NCI-H2171 treated with DMSO at 0.1 percent for 48 hours (cell line): ENCODE results near the gene GJA10.
A peak's percentile ranks its signal among the peaks of the same experiment; 100 is the strongest.

Experiments
- DNase-seq: peaks from one replicate; lab custom pipeline; 2025; lab: John Stamatoyannopoulos, UW

Gene GJA10

DNA sequence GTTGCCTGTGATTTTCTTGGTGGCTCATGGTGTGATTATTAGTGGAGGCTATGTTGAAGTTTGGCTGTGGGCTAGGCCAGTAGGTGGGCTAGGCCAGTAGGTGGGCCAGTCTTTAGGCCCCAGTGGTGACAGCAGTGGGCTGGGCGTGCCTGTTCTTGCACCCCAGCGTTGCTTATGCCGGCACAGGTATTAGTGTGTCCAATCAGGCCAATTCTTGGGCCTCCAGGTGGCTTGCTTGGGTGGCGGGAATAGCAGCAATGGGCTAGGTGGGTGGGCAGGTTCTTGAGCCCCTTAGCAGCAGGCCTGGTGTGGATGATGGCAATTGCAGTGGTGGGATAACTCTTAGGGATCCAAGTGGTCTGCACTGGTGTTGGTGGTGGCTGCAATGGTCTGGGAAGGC is 22.9 kb downstream of the GJA10 start:
- no peak for DNase-seq

DNA sequence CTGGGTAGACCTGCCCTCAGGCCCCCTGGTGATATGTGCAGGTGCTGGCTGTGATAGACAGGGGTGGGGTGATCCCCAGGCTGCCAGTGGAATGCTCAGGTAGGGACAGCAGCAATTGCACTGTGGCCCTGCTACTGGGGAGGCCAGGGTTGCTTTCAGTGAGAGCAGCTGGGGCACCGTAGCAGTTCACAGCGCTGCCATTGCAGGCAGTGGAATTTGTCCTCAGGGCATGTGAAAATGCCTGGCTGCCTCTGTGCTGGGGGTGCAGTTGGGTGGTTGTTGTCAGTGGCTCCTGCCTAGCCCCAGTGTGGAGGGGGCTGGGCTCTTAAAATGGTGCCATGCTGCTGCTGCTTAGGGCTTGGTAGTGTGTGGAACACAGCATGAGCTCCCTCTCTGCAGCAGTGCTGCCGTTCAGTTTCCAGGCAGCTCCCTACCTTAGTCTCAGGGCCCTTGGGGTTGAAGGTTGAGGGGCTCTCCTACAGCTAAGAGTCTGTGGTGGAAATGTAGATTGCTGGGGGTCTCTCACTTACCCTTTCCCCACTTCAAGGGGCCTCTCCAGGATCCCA is 23.6 kb downstream of the GJA10 start:
- no peak for DNase-seq

DNA sequence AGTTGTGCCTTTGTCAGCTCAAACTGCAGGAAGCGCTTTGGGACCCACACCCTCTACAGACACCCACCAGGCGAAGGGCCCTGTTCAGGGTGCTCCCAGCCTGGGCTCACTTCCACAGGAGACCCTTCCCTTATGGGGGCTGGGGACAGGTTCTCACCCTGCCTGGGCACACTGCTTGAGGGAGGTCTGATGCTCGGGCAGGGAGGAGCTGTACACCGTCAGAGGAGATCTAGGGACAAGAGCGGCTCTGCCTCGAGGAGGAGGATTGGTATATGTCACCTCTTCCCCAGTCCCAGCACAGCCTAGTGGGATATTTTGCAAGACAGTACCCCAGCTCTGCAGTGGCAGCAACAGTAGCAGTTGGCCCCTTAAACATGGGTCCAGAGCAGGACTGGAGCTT is 26.9 kb downstream of the GJA10 start:
- DNase-seq: no peak

DNA sequence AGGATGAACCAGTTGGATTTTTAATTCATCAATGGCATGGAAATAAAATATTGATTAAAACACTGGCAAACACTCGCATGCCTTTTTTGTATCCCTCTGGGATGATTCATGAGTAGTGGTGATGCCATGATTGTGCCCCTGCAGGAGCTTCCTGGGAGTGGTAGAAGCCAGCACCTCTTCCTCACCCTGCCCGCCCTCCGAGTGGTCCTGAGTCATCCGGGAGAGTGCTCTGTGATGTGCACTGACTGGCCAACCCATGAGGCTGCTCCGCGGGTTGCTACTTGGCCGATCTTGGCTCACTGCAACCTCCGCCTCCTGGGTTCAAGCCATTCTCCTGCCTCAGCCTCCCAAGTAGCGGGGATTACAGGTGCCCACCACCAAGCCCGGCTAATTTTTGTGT is 27.4 kb downstream of the GJA10 start:
- no peak for DNase-seq

DNA sequence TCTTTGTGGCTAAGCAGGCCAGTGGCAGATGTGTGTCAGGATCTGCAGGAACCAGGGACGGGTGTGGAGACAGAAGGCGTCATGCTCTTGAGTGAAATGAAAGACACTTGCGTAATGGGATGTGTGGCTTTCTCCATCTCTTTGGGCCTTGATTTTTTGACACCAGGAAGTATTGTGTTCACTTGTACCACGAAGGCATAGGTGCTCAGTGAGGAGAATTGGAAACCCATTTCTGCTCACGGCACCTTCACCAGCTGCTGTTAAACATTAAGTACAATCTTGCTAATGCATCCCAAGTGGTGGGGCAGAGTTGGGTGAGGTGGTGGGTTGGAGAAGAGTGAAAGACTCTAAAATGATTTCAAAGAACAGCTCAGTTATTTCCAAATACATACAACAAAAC is 30.0 kb downstream of the GJA10 start:
- DNase-seq: no peak

DNA sequence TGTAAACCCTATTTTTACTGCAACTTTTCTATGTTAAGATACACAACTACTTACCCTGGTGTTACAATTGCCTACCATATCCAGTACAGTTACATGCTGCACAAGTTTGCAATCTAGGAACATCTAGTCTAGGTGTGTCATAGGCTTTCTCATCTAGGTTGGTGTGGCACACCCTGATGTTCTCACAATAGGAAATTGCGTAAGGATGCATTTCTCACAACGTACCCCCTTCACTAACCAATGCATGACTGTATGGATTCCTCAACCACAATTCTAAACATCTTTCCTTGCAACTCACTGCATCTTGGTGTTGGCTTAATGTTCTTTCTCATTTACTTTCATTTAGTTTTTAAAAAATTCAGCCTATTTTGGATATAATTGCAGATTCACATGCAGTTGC is 31.6 kb downstream of the GJA10 start:
- no peak for DNase-seq

DNA sequence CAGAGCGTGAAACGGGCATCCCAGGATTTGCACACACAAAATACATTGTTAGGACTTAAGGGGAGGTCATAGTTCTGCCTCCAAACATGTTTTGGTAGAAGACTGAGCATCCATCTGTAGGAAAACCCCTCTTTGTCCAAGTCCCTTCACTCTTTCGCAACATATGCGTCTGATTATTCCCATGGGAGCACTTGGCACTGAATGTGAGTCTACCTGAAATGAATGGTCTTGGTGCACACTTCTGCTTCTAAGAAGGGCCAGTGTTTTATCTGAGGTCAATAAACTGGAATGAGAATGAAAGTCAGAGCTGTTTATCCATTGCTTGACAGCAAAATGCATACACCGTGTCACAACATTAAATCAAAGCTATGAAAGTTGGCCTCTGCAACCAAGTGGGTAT is 33.0 kb downstream of the GJA10 start:
- DNase-seq: peak; percentile 32

DNA sequence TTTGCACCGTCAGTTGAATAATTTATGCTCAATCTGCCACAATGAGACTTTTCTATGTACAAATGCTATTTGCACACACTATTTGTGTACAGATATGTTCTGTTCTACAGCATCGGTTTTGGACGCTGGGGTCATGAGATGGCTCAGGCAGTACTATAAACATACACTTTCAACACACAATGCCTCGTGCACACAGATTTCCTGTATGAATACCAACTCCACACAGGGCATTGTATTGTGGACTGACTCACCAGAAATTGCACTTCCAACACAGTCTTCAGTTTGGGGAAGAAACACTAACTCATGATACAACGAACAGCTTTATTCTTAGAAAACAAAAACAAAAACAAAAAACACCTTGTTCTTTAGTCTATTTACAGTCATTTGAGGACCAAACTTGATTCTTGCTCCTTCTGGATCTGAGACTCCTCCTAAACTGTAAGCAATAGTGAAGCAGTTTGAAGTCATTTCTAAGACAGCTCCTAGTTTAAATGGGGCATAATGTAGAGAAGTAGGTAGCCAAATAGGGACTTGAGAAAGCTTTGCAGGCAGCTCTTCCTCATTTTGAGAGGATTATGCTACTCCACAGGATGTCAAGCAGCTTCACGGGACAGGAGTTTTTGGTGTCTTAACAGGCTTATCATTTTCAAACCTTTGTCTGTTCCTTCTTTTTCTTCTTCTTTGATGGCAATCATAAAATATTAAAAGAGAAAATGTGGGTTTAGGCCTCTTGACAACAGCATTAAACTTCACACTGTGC is 33.7 kb downstream of the GJA10 start:
- DNase-seq: no peak

DNA sequence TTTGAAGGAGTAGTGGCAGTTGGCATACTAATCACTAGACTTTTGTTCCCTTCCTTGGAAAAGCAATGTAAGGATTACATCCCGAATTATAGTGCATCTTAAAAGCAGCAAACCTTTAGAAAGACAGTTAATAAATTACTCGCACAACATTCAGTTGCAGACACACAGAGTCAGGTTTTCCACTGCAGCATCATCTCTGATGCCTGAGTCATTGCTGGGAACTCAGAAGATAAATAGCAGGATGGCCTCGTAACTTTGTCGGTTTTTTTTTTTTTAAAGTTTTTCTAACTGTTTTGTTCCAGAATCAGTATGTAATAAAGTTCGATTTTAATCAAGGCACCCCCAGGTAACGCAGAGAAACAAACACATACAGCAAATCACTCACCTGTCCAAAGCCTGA is 34.3 kb downstream of the GJA10 start:
- no peak for DNase-seq

DNA sequence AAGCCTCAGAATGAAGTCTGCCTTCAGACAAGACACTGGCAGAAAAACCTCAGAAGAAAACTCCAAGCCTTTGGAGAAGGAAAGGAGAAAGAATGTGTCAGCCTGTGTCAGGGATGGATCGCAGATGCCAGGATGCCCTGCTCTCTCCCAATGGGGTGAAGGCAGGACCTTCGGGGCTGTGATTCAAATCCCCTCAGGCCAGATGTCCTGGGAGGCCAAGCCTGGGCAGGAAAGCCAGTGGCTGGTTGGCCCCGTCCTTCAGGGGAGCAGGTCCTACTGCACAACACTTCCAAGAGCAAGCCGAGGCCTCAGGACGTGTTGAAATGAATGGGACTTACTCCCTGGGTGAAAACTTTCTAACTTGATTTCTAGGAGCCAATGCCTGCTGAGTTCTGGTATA is 36.5 kb downstream of the GJA10 start:
- DNase-seq: no peak

DNA sequence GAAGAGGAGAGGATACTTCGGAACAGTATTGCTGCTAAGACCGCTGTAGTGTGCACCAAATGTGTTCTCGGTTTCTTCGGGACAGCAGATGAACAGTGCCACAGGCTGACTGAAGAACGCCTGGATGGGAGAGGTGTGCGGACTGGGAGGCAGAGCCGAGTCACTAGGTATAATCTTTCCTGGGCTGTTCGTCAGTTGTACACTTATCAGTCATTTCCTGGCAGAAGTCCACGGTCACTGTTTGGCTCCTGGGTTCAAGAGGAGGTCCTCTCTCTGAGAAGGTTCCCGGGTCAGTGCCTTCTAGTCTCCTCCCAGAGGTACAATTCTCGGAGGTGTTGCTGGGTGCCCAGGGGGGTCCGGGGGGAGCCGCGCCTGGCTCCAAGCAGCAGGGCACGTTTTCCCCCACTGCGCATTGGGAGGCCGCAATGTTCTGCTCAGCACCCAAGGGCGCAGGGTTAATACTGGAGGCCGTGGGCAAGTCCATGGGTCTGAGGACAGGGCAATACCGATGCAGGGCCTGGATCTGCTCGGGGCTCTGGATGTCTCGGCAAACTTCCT is 38.1 kb downstream of the GJA10 start:
- DNase-seq: no peak

DNA sequence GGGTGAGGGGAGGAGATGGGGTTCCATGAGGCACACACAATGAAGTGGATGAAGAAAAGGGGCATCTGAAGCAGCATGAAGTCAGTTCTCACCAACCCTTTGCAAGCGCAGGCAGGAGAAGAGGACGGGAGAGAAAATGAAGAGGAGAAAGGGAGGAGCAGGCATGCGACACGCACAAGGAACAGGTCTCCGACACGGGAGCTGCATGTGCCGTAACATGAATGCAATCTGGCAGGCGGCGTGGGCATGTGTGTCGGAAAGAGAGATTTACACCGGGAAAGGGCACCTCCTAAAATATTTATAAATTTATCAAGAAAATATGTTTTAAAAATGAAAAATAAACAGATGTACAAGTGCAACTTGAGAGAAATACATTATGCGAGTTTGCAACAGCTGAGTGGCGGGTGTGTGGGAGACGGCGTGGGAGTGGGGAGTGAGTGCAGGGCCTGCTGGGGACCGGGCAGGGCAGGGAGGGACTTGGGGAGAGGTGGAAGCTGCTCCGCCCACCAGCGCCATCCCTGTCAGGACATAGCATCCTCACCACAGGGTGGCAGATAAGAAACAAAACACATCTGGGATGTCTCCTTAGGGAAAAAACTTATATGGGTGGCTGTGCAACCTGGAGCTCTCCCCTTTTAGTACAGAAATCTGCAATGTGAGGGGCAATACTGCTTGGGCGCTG is 40.6 kb downstream of the GJA10 start:
- no peak for DNase-seq

DNA sequence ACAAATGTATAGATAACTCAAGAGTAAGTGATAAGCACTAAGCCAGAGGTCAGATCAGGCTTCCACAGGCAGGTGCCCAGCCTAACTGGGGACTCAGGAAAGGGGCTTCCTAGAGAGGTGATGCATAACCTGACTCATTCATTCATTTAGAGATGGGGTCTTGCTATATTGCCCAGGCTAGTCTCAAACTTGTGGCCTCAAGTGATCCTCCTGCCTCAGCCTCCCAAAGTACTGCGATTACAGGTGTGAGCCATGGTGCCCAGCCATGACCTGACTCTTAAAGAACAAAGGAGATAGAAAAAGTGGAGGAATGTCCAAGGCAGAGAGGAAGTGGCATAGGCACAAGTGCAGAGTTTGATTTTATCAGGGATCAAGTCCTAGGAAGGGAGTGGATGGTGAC is 41.9 kb downstream of the GJA10 start:
- DNase-seq: no peak

DNA sequence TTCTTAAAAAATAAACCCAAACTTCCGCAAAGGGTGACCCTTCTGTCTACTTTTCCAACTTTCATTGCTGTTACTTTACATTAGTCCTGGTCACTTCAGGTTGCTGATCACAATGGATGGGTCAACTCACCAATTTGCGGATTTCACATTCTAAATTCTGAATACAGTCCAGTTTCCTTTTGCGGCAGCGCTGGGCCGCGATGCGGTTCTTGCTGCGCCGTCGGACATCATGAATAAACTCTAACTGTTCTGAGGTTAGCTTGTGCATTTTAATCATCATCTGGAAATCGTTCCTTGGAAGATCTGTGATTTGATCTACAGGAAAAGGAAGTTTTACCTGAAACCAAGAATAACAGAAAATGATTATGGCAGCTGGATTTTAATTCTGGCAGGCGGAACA is 43.7 kb downstream of the GJA10 start:
- DNase-seq: no peak

DNA sequence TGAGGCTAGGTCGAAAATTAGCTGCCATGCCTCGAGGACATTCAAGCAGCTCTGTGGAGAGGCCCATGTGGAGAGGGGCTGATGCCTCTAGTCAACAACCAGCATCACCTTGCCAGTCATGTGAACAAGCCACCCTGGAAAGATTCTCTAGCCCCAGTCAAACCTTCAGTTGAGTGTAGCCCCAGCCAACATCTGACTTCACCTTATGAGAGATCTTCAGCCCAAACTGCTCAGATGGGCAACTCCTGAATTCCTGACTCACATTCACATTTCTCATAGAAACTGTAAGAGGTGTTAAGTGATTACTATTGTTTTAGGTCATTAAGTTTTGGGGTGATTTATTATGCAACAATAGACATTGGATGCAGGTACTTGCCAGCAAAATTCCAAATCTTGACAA is 44.9 kb downstream of the GJA10 start:
- no peak for DNase-seq

DNA sequence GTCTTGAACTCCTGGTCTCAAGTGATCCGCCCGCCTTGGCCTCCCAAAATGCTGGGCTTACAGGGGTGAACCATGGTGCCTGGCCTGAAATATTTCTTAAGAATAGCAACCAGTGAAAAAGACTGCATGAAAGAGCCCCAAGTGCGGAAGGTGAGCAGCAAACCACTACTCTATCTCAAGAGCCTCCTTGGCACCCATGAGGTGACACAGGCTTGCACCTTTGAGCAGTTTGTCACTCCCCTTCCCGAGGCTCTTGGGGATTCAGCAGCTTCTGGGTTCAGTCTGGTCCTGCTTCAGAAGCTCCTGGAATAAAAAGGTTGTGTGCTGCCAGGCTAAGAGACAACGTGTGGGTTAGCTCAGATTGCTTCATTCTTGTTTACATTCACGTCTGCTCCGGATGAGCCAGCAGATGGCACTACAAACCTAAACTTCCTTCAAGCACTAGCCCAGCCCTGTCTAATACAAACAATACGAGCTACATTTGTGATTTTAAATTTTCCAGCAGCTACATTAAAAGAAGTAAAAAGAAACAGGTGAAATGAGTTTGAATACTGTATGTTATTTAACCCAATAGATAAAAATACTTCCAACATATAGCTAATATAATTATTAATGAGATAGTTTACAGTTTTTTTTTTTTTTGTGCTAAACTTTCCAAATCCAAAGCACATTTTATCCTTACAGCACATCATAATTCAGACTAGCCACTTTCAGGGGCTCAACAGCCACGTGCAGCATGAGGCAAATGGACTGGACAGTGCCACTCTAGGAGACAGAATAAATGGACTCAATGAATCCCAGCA is 46.2 kb downstream of the GJA10 start:
- DNase-seq: peak; percentile 84

DNA sequence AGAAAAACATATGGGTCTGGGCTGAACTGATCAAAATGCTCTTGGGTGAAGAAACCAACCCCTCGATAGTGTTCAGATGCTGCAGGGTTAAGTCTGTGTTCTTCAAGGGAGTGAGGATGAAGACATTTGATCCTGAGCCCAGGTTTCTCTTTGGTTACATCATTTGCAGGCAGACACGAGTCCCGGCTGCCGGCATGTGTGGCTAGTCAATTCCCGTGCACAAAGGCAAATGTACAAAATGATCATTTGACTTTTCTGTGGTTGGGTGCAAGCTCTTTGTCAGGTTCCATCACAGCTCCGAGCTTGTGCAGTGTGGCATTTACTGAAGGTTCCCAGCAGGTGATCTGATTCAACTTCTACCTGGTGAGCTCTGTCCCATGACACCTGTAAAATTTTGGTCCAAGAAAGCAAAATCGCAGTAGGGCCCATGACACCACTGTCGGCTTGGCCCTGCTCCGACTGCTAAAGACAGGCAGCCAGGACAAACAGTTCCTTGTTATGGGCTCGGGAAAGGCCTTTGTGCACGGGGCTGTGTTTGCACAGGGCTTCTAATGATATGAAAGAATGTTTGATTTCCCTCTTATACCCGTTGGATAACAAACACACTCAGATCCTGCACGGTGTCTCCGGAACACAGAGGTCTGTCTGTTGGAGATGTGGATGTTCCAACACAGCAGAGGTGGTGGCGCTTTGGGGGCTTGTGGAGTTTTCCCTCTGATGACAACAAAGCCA is 46.9 kb downstream of the GJA10 start:
- DNase-seq: peak; percentile 20

DNA sequence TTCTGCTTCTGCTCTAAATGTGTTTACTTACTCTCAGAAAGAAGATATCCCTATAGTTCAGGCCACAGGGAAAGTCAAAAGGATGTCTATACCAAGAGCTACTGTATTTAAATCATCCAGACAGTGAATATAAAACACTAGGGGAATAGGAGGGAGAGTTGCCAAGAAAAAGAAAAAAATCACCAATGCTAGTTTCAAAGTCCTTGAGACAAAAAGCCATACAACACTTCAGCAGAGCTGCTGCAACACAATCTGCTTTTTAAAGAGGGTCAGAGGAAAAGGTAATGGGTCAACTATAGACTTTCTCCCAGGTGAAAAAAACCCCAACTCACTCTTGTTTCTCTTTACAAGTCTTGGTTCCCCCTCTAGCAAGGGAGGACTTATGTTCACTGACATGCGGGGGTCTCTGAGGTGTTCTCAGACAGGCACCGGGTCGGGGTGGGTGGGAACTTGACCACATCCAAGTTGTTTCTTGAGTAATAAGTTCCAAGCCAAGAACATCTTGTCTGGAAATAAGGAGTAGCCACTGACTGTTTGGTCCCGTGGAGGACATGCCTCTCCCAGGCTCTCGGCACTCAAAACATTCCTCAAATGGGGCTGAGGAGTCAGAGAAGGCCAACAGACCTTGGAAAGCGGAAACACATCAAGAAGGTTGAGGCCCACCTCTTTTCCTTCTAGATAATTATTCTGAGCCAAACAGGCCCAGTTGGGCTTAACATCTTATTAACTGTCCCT is 47.7 kb downstream of the GJA10 start:
- DNase-seq: no peak

DNA sequence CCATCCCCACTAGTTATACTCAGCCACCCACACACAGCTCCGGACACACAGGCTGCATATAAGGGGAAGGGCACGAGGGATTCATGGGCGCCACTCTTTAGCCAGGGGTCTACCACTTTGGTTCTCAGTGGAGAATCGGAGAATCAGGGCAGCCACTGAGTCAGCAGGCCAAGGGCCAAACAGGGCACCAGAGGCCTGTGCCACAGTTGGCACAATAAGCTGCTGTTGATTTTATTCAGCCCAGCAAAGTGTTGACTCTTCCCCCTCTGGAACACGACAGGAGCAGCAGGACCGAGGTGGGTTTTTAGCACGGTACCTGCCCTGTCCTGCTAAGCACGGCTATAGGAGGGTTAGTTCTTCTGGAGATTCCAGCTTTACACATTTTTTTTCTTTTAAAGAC is 48.3 kb downstream of the GJA10 start:
- no peak for DNase-seq

DNA sequence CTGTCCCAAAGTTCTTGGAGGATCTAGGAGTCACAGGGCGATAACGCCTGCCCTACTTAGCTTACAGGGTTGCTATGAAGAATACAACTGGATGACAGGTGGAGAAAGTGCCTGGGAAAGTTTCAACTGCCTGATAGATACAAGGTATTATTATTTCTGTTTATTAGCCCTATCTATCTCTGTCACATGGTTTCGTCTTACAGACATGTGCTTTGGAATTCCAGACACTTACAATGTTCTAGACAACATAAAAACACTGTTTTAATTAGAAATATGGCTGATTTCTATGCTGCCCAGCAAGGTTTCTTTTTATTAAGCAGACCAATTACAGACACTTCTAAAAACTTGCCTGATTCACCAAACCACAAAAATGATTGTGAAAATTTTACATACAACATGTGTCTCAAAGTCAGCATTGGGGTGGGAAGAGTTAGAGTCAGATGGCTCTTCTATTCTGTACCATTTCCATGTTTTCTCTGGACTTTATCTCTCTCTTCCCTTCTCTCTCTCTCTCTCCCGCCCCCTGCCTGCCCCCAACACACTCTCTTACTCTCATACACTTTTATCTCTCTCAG is 50.0 kb downstream of the GJA10 start:
- no peak for DNase-seq
